Muscle of leg (tissue), 3 donors: ENCODE results near the gene LOC101059915.
A peak's percentile ranks its signal among the peaks of the same experiment; 100 is the strongest.

ENCODE experiments used
- DNase-seq: peaks from one replicate; pipeline ENCODE4 v3.0.0; 2013
- H3K27ac ChIP-seq: one replicate; pipeline ENCODE4 v1.5.1; 2013; ENCODE audit warnings: mild to moderate bottlenecking, low read length, control low read depth
- H3K27me3 ChIP-seq: one replicate; pipeline ENCODE4 v1.6.1; 2013; ENCODE audit warnings: low read length; ENCODE audit not compliant: control insufficient read depth, insufficient read depth
- H3K36me3 ChIP-seq: one replicate; pipeline ENCODE4 v1.6.1; 2013; ENCODE audit warnings: low read length; ENCODE audit not compliant: control insufficient read depth, insufficient read depth
- H3K4me1 ChIP-seq: one replicate; pipeline ENCODE4 v1.6.1; 2013; ENCODE audit warnings: low read length; ENCODE audit not compliant: control insufficient read depth, insufficient read depth
- H3K4me3 ChIP-seq: one replicate; pipeline ENCODE4 v1.5.1; 2013; ENCODE audit warnings: low read length, control low read depth
- H3K9me3 ChIP-seq: replicated peaks from 2 replicates; pipeline ENCODE4 v1.6.1; 2013; ENCODE audit warnings: low read depth, low read length; ENCODE audit not compliant: control insufficient read depth
- WGBS: methylation state at CpG from one replicate; pipeline ENCODE4 v1.1.5; 2013; ENCODE audit warnings: missing lambda C conversion rate; ENCODE audit not compliant: insufficient coverage; 5-methylcytosine and 5-hydroxymethylcytosine counted together

LOC101059915 gene

GRCh38 chrX:71667328-71668247 is at the start of gene LOC101059915:
Gene LOC101059915, plus strand, starts transcription at chrX:71667546.
- Histone ChIP-seq H3K4me3 (no peak within 1 kb of the TSS), H3K27me3 (peaks cover 13% of the 10 kb centered on the region), H3K27ac (no peak within 1 kb of the TSS), H3K36me3 (no peaks in the 10 kb centered on the region), H3K9me3 (no peaks in the 10 kb centered on the region), H3K4me1 (no peaks in the 10 kb centered on the region)
- 91% methylated on average over 45 of the region's 50 CpGs for WGBS
- no peak for DNase-seq

- no peak overlapping the region for H3K4me3 ChIP-seq
- no peak for DNase-seq
- peaks cover 13% of the 10 kb centered on the region for H3K27me3 ChIP-seq
- peaks cover 5% of the 10 kb centered on the region for H3K36me3 ChIP-seq
- WGBS: 73% methylated on average over 5 of the region's 8 CpGs
- H3K27ac ChIP-seq: no peak overlapping the region
- no peaks in the 10 kb centered on the region for H3K9me3 ChIP-seq
- peaks cover 18% of the 10 kb centered on the region for H3K4me1 ChIP-seq
Observed at GRCh38 chrX:71617742-71618141, 49.6 kb upstream of the LOC101059915 start.

GRCh38 chrX:71618303-71618721 is 49.0 kb upstream of the LOC101059915 start, which contains the start of gene CXCR3:
Gene CXCR3, minus strand, starts transcription at chrX:71618511. Its CDS starts 62 bp downstream, at chrX:71618449.
- Histone ChIP-seq H3K4me3 (no peak within 1 kb of the TSS), H3K27ac (no peak within 1 kb of the TSS)
- 82% methylated on average over 4 of the region's 4 CpGs for WGBS

GRCh38 chrX:71618787-71619186 is 48.6 kb upstream of the LOC101059915 start:
- H3K27me3 ChIP-seq: peaks cover 13% of the 10 kb centered on the region
- H3K4me3 ChIP-seq: no peak overlapping the region
- H3K4me1 ChIP-seq: peaks cover 28% of the 10 kb centered on the region
- no peak overlapping the region for H3K27ac ChIP-seq
- 60% methylated on average over 1 of the region's 3 CpGs for WGBS
- H3K36me3 ChIP-seq: peaks cover 5% of the 10 kb centered on the region
- no peak for DNase-seq
- H3K9me3 ChIP-seq: no peaks in the 10 kb centered on the region

More at GRCh38 chrX:71618303-71618721, 49.0 kb upstream of the LOC101059915 start, which contains the start of gene CXCR3:
- no peaks in the 10 kb centered on the region for H3K9me3 ChIP-seq
- H3K36me3 ChIP-seq: peaks cover 5% of the 10 kb centered on the region
- peaks cover 24% of the 10 kb centered on the region for H3K4me1 ChIP-seq
- peaks cover 13% of the 10 kb centered on the region for H3K27me3 ChIP-seq
- DNase-seq: no peak

- no peaks in the 10 kb centered on the region for H3K9me3 ChIP-seq
- H3K36me3 ChIP-seq: peaks cover 4% of the 10 kb centered on the region
- peaks cover 11% of the 10 kb centered on the region for H3K27me3 ChIP-seq
- peaks cover 29% of the 10 kb centered on the region for H3K4me1 ChIP-seq
- 70% methylated on average over 2 of the region's 8 CpGs for WGBS
- no peak overlapping the region for H3K4me3 ChIP-seq
- no peak overlapping the region for H3K27ac ChIP-seq
- no peak for DNase-seq
Observed at GRCh38 chrX:71619193-71619592, 48.2 kb upstream of the LOC101059915 start.

GRCh38 chrX:71619986-71620385 is 47.4 kb upstream of the LOC101059915 start:
- H3K9me3 ChIP-seq: no peaks in the 10 kb centered on the region
- WGBS: no CpG with 5 or more reads among the region's 1 CpG
- no peak overlapping the region for H3K4me3 ChIP-seq
- H3K4me1 ChIP-seq: peaks cover 29% of the 10 kb centered on the region
- H3K27ac ChIP-seq: no peak overlapping the region
- H3K36me3 ChIP-seq: no peaks in the 10 kb centered on the region
- peaks cover 10% of the 10 kb centered on the region for H3K27me3 ChIP-seq
- no peak for DNase-seq

GRCh38 chrX:71621603-71622002 is 45.7 kb upstream of the LOC101059915 start:
- Histone ChIP-seq H3K9me3 (no peaks in the 10 kb centered on the region), H3K36me3 (no peaks in the 10 kb centered on the region), H3K4me1 (peaks cover 29% of the 10 kb centered on the region), H3K4me3 (no peak overlapping the region), H3K27me3 (peaks cover 12% of the 10 kb centered on the region), H3K27ac (no peak overlapping the region)
- DNase-seq: peak; percentile 71
- 41% methylated on average over 3 of the region's 6 CpGs for WGBS

GRCh38 chrX:71622032-71622575 is 45.2 kb upstream of the LOC101059915 start:
- WGBS: 80% methylated on average over 6 of the region's 9 CpGs
- no peak overlapping the region for H3K4me3 ChIP-seq
- no peaks in the 10 kb centered on the region for H3K9me3 ChIP-seq
- H3K36me3 ChIP-seq: no peaks in the 10 kb centered on the region
- DNase-seq: no peak
- peak overlapping the region; percentile 71 for H3K27ac ChIP-seq
- H3K27me3 ChIP-seq: peaks cover 13% of the 10 kb centered on the region
- H3K4me1 ChIP-seq: peaks cover 29% of the 10 kb centered on the region

- WGBS: 43% methylated on average over 6 of the region's 13 CpGs
- H3K4me3 ChIP-seq: no peak overlapping the region
Observed at GRCh38 chrX:71622576-71623450, 44.5 kb upstream of the LOC101059915 start.

More at GRCh38 chrX:71622576-71623450, 44.5 kb upstream of the LOC101059915 start:
- no peaks in the 10 kb centered on the region for H3K36me3 ChIP-seq
- H3K4me1 ChIP-seq: peaks cover 29% of the 10 kb centered on the region
- peak overlapping the region; percentile 71 for H3K27ac ChIP-seq
- DNase-seq: peak; percentile 95
- H3K27me3 ChIP-seq: peaks cover 13% of the 10 kb centered on the region
- no peaks in the 10 kb centered on the region for H3K9me3 ChIP-seq
